NCI-H1048 (cell line): ENCODE results near the gene TMEM187.

Experiments
- DNase-seq: peaks from one replicate; lab custom pipeline; 2025; lab: John Stamatoyannopoulos, UW

The TMEM187 gene, protein sequence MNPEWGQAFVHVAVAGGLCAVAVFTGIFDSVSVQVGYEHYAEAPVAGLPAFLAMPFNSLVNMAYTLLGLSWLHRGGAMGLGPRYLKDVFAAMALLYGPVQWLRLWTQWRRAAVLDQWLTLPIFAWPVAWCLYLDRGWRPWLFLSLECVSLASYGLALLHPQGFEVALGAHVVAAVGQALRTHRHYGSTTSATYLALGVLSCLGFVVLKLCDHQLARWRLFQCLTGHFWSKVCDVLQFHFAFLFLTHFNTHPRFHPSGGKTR

GRCh38 chrX:153972368-153973126, at the start of gene TMEM187:
TSS of gene TMEM187 (plus strand) at chrX:153972754. CDS start at chrX:153982063, 9,309 bp downstream.
- peak; percentile 67 for DNase-seq

DNA sequence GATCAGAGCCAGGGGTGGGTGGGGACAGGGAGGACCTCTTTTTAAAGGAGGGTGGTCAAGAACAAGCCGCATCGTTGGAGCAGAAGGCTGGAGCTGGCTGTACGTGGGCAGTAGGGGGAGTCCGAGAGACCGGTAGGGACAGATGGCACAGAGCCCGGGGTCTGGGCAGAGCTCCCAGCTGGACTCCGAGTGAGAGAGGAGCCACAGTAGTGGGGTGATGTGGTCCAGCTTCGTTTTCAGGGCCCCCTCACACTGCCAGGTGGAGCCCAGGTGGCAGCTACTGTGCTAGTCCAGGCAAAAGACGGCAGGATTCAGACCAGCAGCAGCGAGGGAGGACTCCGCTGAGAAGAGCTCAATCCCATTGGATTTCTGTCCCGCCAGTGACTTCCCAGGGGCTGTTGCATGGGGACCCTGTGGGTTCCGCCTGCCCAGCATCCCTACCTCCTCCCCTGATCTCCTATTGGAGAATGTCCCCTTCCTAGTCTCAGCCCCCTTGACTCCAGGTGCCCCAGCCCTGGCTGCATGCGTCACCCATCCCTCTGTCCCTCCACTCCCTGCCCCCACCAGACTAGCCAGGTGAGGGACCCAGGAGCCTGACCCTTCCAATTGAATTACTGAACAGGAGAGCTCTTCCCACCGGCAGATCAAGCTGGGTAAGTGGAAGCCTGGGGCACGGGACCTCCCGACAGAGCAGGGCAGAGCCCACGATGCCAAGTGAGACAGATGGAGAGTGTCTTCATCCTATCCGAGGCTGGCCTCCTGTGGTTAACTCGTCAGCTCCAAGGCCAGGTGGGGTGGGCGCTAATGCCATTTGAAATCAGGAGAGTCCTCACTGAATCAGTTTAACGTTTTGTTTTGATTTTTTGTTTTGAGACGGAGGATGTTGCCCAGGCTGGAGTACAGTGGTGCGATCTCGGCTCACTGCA, 49.4 kb upstream of the TMEM187 start:
- no peak for DNase-seq

DNA sequence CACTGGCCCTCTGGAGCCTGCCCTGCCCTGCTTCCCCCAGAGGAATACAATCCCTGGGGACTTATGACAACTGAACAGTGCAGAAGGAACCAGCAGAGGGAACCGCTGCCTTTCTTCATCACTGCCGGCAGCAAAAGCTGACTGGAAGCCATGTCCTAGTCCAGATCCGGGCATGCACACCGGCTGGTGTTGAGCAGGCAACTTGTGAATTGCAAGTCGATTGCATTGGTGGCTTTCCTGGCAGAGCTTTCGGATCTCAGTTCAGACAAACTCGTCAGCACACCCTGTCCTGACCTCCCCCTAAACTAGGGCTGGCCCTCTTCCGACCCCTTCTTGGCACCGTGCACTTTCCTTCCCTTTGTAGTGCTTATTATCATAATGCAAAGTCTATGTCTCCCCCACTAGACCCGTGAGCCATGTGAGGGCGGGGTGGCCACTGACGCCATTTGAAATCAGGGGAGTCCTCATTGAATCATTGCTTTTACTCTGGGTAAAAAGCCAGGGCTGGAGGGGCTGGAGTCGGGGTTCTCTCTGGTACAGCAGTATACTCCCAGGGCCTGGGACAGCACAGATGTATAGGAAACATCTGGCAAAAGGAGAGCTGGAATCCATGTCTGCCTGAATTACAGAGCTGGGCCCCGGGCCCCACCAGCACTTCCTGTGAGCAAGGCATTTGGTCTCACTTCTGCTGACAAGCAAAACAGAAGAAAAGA, 48.2 kb upstream of the TMEM187 start:
- DNase-seq: no peak

- peak; percentile 26 for DNase-seq
These were observed 47.2 kb upstream of the TMEM187 start for GRCh38 chrX:153925387-153925738.

DNA sequence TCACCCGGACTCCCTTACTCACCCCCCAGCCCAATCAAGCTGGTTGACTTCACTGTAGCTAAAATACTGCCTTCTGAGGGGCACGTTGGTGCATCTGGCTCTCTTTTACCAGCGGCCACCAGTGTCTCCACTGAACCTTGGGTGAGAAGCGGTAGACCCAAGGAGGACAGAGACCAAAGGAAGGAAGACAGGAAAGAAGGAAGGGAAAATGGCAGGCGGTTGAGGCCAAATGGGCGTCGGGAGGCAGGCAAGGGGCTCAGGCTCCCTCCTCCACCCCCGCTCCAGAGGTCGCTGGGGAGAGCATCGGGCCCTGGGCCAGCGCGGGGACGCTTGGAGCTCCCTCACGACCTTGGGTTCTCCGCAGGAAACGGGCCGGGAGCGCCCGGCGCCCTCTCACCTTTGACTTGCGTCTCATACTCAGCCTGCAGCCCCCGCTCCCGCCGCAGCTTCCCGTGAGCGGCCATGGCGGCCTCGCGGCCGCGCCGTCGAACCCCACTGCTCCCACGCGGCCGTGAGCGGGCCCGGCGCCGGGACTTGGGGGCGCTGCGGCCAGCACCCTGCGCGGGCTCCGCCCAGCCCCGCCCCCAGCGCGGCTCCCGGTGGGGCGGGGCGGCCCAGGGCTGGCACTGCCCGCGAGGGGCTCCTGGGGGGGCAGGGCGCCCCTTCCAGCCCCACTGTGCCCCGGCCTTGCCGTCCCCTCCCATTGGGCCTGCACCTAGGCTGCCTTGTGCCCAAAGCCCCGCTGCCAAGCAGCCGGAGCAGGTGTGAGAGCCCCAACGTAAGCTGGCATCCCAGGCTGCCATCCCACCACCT, 46.6 kb upstream of the TMEM187 start, which contains the start of gene ARHGAP4:
ARHGAP4 (minus strand) TSS at position 526 of the 813 bp plus-strand sequence; CDS start at position 464, 62 bp downstream.
- no peak for DNase-seq

GRCh38 chrX:153926552-153926857, 46.0 kb upstream of the TMEM187 start:
- no peak for DNase-seq

GRCh38 chrX:153926858-153927671, 45.5 kb upstream of the TMEM187 start:
- no peak for DNase-seq

GRCh38 chrX:153927672-153927921, 45.0 kb upstream of the TMEM187 start:
- no peak for DNase-seq

DNA sequence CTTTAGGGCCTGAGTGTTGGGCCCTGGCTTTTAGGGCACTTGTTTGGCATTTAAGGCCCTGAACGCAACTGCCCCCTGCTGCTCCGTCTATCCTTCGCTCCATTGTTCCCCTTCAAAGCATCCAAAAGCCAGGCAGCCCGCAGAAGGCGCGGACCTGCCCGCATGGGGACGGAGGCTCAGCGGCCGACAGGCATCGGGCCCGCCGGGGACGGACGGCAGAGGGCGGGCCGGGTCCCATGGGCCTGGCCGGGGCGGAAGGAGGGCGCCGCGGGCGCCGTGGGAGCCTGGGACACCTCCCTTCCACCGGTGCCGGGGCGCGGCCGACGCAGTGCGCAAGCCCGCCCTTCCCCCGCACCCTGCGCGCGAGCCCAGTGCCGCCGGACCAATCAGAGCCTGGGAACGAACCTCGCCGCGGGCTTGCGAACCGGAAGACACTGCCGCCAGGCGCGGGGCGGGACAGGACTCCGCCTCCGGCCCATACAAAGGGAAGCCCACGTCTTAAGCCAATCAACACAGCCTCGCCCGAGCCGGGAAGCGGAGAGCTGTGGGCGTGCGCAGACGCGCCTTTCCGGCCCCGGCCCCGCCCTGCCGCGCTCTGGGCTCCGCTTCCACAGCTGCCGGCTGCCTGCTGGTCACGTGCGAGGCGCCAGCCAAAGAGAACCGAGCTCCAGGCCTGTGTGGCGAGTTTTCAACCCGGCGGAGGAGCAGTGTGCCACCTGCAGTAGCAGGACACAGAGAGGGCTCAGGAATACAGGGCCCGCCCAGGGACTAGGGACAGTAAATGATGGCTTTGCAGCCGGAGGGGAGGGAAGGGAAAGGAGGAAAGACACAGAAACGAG, 44.4 kb upstream of the TMEM187 start:
- peak; percentile 85 for DNase-seq

DNA sequence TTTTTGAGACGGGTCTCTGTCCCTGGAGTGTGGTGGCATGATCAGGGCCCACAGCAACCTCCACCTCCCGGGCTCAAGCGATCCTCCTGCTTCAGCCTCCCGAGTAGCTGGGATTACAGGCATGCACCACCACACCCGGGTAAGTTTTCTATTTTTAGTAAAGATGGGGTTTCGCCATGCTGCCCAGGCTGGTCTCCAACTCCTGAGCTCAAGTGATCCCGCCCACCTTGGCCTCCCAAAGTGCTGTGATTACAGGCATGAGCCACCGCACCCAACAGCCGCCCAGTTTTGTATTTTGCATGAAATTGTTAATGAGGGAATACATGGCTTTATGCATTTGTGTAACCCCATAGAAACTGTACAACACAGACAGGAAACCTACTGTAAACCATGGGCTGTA, 43.7 kb upstream of the TMEM187 start:
- no peak for DNase-seq

GRCh38 chrX:153929576-153929975, 43.0 kb upstream of the TMEM187 start:
- no peak for DNase-seq

DNA sequence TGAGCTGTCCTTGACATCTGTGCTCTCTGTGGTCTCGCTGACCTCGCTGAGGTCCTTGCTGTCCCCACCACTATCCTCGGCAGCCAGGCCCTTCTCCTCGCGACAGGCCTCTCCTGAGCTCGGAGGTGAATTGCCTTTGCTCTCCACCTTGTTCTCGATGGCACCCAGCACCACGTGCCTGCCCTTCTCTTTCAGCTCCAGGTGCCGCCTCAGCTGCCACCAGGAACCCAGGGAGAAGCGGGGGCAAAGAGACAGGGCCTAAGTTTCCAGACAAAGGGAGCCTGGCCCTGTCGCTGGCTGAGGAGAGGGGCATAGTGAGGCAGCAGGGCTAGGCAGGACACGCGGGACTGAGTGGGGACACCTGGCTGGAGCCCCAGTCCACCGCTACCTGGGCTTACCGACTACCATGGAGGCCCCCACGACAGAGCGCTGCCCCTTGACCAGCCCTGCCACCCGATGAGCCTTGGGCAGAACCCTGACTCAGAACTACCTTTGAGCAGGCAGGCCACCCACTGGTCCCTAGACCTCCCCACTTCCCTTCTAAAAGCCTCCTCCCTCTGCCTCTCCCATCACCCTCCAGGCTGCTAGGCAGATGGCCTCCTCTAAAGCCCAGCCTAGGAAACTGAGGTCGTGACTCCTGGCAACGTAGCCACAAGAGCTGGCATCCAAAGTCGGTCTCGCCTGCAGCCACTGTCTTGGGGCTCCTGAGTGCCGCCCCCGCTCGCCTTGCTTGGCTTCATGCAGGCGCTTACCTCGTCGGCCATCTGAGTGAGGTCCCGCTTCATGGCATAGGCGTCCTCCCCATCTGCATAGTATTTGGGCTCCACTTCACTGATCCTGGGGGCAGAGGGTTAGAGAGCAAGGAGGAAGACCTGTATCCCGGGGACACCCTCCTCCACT, 42.3 kb upstream of the TMEM187 start:
- no peak for DNase-seq

- no peak for DNase-seq
These were observed 41.4 kb upstream of the TMEM187 start for GRCh38 chrX:153931151-153931550.

DNA sequence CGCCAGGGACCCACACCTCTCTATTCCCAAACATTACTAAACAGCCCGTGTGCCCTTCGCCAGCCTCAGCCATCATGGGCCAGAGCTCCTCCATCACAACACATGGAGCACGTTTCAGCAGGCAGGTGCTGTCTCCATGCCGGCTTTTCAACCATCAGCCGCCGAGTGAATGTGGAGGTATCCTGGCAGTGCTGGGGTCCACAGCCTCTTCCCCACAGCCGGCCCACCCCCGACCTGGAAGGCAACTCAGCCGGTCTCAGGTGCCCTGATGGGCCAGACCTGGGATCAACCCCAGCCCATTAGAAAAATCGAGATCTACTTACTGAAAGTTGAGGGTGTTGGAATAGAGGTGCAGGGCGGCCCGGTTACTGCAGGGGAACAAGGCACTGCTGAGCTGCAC, 40.8 kb upstream of the TMEM187 start:
- no peak for DNase-seq

DNA sequence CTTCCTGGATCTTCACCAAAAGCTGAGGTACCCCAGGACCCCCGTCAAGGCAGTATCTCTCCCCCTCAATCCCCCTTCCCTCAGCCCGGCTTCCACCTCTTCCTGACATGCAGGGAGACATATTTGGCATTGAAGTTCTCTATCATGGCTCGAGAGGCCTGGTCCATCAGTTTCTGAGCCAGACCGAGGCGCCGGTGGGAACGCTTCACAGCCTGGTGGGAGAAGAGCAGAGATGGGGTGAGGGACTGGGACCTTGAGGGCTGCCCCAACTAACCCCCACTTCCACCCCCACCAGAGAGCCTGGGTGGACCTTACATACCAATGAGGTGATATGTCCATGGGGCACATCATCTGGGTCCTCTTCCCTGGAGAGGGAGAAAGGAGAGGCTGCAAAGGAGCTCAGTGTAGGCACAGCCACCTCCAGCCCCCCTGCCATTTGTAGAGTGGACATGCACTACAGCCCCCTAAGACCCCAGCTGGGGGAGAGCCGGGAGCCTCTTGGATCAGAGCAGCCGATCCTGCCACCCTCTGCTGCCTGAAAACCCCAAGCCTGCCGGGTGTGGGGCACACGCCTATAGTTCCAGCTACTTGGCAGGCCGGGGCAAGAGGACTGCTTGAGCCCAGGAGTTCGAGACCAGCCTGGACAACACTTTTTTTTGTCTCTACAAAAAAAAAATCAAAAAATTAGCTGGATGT, 40.2 kb upstream of the TMEM187 start:
- no peak for DNase-seq

DNA sequence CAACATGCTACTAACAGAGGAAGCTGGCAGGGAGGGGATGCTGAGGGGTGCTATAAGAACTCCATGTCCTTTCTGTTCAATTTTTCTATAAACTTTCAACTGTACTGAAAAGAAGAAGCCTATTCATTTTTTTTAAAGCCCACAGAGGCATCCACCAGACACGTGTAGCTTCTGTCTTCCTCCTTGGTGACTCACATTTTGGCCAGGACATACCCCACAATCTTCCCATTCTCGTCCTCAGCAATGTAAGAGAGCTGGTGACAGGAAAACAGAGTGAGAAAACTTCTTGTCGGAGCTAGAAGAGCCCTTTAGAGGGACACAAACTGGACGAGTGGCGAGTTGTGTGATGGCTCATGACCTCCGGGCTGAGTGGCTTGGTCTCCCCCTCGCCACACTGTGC, 38.8 kb upstream of the TMEM187 start:
- DNase-seq: no peak

DNA sequence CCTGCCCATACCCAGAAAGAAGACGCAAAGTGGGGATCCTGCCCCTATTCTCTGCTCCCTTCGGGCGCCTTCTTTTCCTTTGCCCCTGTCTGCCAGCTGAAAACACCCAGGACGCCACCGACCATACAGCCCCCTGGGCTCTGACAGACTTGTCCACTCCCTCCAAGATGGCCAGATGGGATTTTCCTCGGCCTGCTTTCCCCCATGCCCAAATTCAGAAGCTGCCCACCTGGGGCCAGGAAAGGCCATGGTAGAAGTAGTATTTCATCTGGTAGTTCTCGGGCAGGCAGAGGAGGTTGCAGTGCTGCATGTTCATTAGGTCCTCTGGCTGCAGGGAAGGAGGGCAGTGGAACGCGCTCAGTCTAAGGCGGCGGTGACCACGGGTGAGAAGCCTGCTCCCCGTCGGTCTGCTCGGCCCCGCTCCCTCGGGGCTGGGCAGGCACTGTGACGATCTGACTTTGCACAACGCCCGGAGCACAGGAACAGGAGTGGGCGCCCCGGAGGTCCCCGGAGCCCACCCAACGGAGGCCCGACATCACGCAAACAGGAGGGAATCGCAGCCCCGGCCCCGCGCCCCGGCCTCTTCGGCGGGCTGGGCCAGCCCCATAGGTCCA, 38.3 kb upstream of the TMEM187 start:
- no peak for DNase-seq
